ENCODE data around the gene EEF1AKMT4.

- TF ChIP-seq CTCF (IDR thresholded peaks at IDR 0.05; ENCODE audit: borderline replicate concordance, extremely low read depth, low read length, poor library complexity, severe bottlenecking) (no peak), EZH2 (IDR thresholded peaks at IDR 0.05; ENCODE audit: borderline replicate concordance, low read depth, low read length, severe bottlenecking) (no peak)
These were observed 37.8 kb upstream of the EEF1AKMT4 start for GRCh38 chr3:184211718-184212117.
